HT-29 (cell line): ENCODE measurements around the gene CUL2. TPM values are rescaled to one million over a fixed set of nuclear protein-coding genes. Genes with fewer than 3 reads are reported as not detected.
"Not testable (repeated sequence)": the region's sequence is repeated elsewhere in the genome, so short reads cannot be mapped to it uniquely, and the experiment has no call there.

Experiments
- DNase-seq: peaks from one replicate; pipeline ENCODE4 v3.0.0-alpha.2; 2015; ENCODE audit warnings: low spot score
- total RNA-seq: library from RNA; depleted of rRNA; stranded (reverse); fragments of >200 nt; shearing (Covaris generic); gene quantifications from 2 replicates; pipeline ENCODE4 v1.2.3, GENCODE V29; 2014; rRNA removed

Gene CUL2
- total RNA-seq: 7.1 and 10.0 TPM in 2 replicates

- DNase-seq: peak; percentile 91
Measured at GRCh38 chr10:35090162-35090954, at the start of gene CUL2. TSS of gene CUL2 (minus strand) at chr10:35090341. CDS start at chr10:35071317, 19,024 bp downstream.

DNA sequence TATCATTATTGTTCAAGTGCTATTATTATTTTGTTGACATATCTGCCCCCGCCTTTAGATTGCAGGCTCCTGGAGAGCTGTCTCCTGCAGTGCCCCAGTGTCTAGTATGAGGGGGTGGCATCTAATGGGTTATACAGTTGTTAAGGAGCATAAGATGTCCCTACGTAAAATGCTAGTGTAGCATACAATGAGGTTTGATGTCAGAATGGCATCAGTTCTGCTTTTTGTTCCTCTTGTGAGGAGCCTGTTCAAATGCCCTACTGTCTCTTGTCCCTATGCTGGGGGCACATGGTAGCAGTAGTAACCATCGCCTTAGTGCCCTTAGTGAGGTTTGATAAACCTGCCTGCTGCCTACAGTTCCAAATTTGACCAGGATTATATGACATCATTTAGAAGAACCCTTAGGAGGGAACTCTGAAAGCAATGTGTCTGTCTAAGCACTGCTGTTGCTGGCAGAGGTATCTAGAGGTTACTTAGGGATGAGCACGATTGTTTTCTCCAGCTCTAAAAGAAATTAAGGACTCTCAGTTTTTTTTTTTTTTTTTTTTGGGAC, 46.2 kb upstream of the CUL2 start:
- DNase-seq: no peak

GRCh38 chr10:35135861-35136260, 45.7 kb upstream of the CUL2 start:
- DNase-seq: no peak

DNA sequence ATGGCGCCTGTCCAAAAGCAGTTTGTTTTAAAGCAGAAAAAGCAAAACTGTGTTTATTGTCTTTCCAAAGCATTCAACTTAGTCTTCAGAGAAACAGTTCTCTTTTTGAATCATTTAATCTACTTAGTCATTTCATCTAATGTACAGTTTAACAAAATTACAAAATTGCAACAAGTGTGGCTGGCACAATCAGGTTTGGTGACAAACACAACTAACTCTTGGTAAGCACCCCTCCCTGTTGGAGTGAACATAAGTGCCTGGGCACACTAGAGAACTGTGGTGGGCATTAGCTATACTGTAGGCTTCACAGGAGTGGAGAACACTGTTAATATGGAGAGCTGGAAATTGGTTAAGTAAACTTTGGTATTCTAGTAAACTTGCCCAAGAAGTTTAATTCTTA, 43.4 kb upstream of the CUL2 start:
- no peak for DNase-seq

DNA sequence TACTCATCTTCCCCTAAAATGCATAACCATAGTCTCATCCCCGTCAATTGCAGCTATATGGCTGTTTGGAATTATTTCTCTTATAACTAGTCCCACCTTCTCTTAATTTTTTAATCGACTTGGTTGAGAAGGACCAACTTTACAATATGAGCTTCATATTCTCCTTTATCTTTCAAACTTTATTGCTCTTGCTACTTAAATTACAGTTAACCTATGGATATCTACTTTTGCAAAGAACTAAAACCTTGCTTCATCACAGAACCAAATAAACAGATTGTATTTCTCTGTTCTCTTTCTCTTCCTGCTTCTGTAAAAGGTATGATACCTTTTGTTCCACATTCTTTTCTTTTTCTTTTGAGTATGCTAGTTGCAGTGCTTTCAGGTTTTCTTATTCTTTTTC, 42.6 kb upstream of the CUL2 start:
- DNase-seq: no peak

- DNase-seq: no peak
Measured at GRCh38 chr10:35130663-35131062, 40.5 kb upstream of the CUL2 start.

DNA sequence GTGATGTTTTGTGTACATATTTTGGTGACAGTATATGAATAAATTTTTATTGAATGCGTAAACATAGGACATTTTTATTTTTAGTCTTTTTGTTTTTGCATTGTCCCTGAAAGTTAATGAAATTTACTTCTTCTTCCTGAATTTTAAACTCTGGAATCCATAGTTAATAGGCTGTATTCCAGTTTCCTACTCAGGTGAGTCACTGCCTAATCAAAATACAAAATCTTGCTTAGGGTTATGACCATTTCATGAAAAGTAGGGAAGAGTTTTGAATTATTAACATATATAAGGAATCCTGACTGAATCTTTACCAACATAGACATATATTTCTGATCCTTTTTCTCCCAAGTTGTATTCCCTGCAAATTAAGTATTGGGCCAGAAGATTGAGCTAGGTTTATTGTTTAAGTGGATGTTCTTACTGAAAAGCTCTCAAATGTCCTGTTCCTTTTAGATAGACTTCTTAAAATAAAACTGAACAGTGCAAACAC, 39.1 kb upstream of the CUL2 start:
- no peak for DNase-seq

- DNase-seq: peak; percentile 56
Measured at GRCh38 chr10:35127289-35127891, 37.2 kb upstream of the CUL2 start.

- DNase-seq: peak; percentile 97
Measured at GRCh38 chr10:35126530-35127288, 36.6 kb upstream of the CUL2 start, which contains the start of gene CREM. TSS of gene CREM (plus strand) at chr10:35126846. CDS start at chr10:35137836, 10,990 bp downstream.

- DNase-seq: no peak
Measured at GRCh38 chr10:35126062-35126529, 36.0 kb upstream of the CUL2 start.

DNA sequence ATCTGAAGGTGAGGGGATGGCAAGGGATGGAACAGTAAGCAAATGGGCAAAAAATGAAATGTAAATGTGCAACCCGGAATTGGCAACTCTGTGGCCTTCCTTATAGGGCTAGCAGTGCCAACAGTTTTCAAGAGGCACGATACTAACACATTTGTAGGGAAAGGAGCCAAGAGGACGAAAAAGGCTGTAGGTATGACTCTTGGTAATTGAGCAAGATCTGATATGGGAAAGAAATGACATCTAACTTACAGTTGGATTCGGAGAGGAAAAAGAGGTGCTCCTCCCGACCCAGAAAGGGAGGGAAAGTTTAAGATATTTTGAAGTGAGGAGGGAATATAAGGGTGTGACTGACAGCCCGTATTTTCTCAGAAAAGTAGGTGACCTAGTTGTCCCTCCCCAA, 34.4 kb upstream of the CUL2 start:
- DNase-seq: no peak

- no peak for DNase-seq
Measured at GRCh38 chr10:35119378-35119777, 29.2 kb upstream of the CUL2 start.

DNA sequence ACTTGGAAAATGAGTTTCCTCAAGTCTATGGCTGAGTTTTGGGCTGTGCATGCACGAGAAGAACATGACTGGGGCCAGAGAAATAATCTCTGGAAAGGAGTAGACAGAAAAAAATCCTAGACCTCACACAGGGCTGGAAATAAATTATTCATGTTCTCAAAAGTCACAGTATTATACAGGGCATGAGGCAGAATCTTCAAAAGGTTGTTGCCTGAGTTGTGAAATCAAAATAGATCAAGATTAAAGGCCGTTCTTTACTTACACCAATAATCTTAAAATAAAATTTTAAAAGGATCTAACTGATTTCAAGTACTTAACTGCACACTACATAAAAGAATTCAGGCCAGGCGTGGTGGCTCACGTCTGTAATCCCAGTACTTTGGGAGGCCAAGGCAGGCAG, 22.4 kb upstream of the CUL2 start:
- DNase-seq: no peak

GRCh38 chr10:35103882-35104281, 13.7 kb upstream of the CUL2 start:
- DNase-seq: no peak

GRCh38 chr10:35097510-35097909, 7.4 kb upstream of the CUL2 start:
- DNase-seq: no peak

DNA sequence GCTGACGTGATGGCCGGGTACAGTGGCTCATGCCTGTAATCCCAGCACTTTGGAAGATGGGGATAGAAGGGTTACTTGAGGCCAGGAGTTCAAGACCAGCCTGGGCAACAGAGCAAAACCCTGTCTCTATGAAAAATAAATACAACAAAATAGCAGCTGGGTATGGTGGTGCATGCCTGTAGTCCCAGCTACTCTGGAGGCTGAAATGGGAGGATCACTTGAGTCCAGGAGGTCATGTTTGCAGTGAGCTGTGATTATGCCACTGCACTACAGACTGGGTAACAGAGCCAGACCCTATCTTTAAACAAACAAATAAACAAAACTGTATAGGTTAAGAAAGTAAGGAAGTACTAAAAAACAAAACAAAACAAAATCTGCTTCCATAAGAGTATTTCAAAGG, 6.2 kb upstream of the CUL2 start:
- no peak for DNase-seq

GRCh38 chr10:35092851-35093250, 2.7 kb upstream of the CUL2 start:
- DNase-seq: no peak

- DNase-seq: no peak
Measured at GRCh38 chr10:35091994-35092790, 2.1 kb upstream of the CUL2 start.

GRCh38 chr10:35089611-35090161, 455 bp downstream of the CUL2 start:
- DNase-seq: peak; percentile 28

GRCh38 chr10:35083242-35083641, 6.9 kb downstream of the CUL2 start:
- no peak for DNase-seq

- not testable (repeated sequence) for DNase-seq
Measured at GRCh38 chr10:35080261-35080660, 9.9 kb downstream of the CUL2 start.
